Breast epithelium (tissue), 3 donors: Measurements from ENCODE around the gene NPB.

ENCODE experiments used
- CTCF ChIP-seq, 3 donors: fragments of 450-650 bp; IDR thresholded peaks; one replicate each; pipeline ENCODE4 v1.5.1; 2016 to 2017; ENCODE audit warnings: antibody characterized with exemption in 3 of 3, mild to moderate bottlenecking in 3 of 3, moderate library complexity in 3 of 3
- POLR2A ChIP-seq: fragments of 450-650 bp; IDR thresholded peaks from one replicate; pipeline ENCODE4 v1.6.1; 2016; ENCODE audit warnings: antibody characterized with exemption, mild to moderate bottlenecking, moderate library complexity
- POLR2AphosphoS5 ChIP-seq, 3 donors: sonication (generic); formaldehyde crosslinking; IDR thresholded peaks; one replicate each; pipeline ENCODE4 v1.6.1; 2017; ENCODE audit warnings: antibody characterized with exemption in 3 of 3

DNA sequence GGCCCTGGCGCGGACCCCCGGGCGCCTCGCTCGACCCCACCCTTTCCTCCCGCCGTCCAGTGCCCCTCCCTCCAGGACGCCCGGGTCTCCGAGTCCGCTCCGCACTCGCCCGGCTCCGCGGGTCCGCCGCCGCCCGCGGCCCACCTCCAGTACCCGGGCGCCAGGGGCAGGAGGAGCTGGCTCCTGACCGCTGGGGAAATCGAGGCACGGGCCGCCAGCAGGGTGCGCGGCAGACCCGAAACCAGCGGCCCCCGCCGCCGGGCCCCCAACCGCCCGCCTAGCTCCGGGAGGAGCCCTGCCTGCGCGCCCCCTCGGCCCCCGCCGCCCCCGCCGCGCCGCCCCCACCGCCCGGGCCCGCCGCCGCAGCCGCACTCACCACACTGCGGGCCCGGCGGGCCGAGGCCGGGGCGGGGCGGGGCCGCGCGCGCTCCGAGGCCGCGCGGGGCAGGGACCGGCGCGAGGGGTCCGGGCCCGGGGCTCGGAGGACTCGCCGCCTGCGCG lies 25.2 kb downstream of the NPB start:
- no peak for TF ChIP-seq POLR2AphosphoS5 (IDR thresholded peaks at IDR 0.05)
- TF ChIP-seq CTCF (IDR thresholded peaks at IDR 0.05), result no peak
- TF ChIP-seq POLR2A, result no peak
